Ishikawa (cell line): Measurements from ENCODE around the gene ZNF10.

ENCODE experiments used
- CEBPB ChIP-seq: IDR thresholded peaks from 2 replicates; pipeline ENCODE4 v1.6.1; 2012
- CREB1 ChIP-seq: IDR thresholded peaks from 2 replicates; pipeline ENCODE4 v1.6.1; 2012; ENCODE audit warnings: low read depth
- EGR1 ChIP-seq: IDR thresholded peaks from 2 replicates; pipeline ENCODE4 v1.6.1; 2012
- EP300 ChIP-seq: IDR thresholded peaks from 2 replicates; pipeline ENCODE4 v1.6.1; 2012; ENCODE audit warnings: borderline replicate concordance
- FOXM1 ChIP-seq: IDR thresholded peaks from 2 replicates; pipeline ENCODE4 v1.6.1; 2012; ENCODE audit warnings: low read depth, borderline replicate concordance
- NFIC ChIP-seq: IDR thresholded peaks from 2 replicates; pipeline ENCODE4 v1.6.1; 2012
- RAD21 ChIP-seq: IDR thresholded peaks from 2 replicates; pipeline ENCODE4 v1.6.1; 2012; ENCODE audit warnings: low read depth
- TAF1 ChIP-seq: IDR thresholded peaks from 2 replicates; pipeline ENCODE4 v1.6.1; 2012; ENCODE audit warnings: low read depth, mild to moderate bottlenecking
- TCF12 ChIP-seq: IDR thresholded peaks from 2 replicates; pipeline ENCODE4 v1.6.1; 2012; ENCODE audit warnings: low read depth
- TEAD4 ChIP-seq: IDR thresholded peaks from 2 replicates; pipeline ENCODE4 v1.6.1; 2012
- YY1 ChIP-seq: IDR thresholded peaks from 2 replicates; pipeline ENCODE4 v1.6.1; 2012; ENCODE audit warnings: low read depth
- ZBTB7A ChIP-seq: IDR thresholded peaks from 2 replicates; pipeline ENCODE4 v1.6.1; 2012; ENCODE audit warnings: low read depth
- TF ChIP-seq, protein P1 (sequence below): IDR thresholded peaks from 2 replicates; pipeline ENCODE4 v1.6.1; 2012
- TF ChIP-seq, protein P2 (sequence below): IDR thresholded peaks from 2 replicates; pipeline ENCODE4 v1.6.1; 2012; ENCODE audit warnings: low read depth, mild to moderate bottlenecking
- TF ChIP-seq, protein P3 (sequence below): IDR thresholded peaks from 2 replicates; pipeline ENCODE4 v1.6.1; 2012

Gene ZNF10

DNA sequence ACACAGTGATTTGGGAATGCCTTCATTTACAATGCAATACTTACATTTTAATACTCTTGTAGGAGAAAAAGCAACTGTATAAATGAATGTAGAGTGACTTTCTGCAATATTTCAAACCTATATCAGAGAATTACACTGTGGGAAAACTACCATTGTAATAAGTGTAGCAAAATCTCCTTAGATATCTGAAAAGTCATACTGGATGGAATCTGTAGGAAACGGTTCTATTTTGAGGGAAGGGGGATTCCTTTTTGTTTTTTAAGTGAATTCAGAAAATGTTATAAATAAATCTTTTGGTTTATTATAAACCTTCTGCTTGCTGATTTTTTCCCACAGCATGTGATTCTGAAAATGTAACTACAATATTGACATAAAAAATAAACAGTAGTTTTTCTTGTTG, 23.3 kb upstream of the ZNF10 start:
- no peak for TF ChIP-seq CREB1
- TF ChIP-seq ZBTB7A = no peak
- TF ChIP-seq EP300 = no peak
- TF ChIP-seq RAD21 = no peak
- no peak for TF ChIP-seq EGR1
- TF ChIP-seq, protein P1, sequence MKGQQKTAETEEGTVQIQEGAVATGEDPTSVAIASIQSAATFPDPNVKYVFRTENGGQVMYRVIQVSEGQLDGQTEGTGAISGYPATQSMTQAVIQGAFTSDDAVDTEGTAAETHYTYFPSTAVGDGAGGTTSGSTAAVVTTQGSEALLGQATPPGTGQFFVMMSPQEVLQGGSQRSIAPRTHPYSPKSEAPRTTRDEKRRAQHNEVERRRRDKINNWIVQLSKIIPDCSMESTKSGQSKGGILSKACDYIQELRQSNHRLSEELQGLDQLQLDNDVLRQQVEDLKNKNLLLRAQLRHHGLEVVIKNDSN = no peak
- TF ChIP-seq YY1 = no peak
- TF ChIP-seq, protein P2, sequence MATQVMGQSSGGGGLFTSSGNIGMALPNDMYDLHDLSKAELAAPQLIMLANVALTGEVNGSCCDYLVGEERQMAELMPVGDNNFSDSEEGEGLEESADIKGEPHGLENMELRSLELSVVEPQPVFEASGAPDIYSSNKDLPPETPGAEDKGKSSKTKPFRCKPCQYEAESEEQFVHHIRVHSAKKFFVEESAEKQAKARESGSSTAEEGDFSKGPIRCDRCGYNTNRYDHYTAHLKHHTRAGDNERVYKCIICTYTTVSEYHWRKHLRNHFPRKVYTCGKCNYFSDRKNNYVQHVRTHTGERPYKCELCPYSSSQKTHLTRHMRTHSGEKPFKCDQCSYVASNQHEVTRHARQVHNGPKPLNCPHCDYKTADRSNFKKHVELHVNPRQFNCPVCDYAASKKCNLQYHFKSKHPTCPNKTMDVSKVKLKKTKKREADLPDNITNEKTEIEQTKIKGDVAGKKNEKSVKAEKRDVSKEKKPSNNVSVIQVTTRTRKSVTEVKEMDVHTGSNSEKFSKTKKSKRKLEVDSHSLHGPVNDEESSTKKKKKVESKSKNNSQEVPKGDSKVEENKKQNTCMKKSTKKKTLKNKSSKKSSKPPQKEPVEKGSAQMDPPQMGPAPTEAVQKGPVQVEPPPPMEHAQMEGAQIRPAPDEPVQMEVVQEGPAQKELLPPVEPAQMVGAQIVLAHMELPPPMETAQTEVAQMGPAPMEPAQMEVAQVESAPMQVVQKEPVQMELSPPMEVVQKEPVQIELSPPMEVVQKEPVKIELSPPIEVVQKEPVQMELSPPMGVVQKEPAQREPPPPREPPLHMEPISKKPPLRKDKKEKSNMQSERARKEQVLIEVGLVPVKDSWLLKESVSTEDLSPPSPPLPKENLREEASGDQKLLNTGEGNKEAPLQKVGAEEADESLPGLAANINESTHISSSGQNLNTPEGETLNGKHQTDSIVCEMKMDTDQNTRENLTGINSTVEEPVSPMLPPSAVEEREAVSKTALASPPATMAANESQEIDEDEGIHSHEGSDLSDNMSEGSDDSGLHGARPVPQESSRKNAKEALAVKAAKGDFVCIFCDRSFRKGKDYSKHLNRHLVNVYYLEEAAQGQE = no peak
- no peak for TF ChIP-seq CEBPB
- TF ChIP-seq, protein P3, sequence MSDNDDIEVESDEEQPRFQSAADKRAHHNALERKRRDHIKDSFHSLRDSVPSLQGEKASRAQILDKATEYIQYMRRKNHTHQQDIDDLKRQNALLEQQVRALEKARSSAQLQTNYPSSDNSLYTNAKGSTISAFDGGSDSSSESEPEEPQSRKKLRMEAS = no peak
- no peak for TF ChIP-seq NFIC
- TF ChIP-seq TCF12 = no peak
- TF ChIP-seq FOXM1 = no peak
- TF ChIP-seq TEAD4 = no peak
- TF ChIP-seq TAF1 = no peak

DNA sequence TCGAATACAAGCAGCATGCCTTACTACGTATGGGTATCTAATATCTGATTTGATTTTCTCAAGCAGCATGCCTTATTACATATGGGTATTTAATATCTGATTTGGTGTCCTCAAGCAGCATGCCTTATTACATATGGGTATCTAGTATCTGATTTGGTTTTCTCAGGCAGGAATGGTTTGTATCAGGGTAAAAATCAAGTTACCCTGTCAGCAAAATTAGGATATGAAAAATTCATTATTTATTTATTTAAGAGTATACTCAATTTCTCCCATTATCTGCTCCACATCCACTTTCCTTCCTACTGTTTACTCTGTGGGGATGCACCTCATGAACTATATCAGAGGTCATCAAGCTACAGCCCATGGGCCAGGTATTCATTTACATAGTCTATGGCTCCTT, 22.3 kb upstream of the ZNF10 start:
- TF ChIP-seq ZBTB7A (no peak), TEAD4 (no peak), CREB1 (no peak), YY1 (no peak), FOXM1 (no peak), TAF1 (no peak), EGR1 (no peak), TCF12 (no peak), NFIC (no peak), EP300 (no peak)
- TF ChIP-seq, protein P2 = no peak
- TF ChIP-seq, protein P1 = no peak
- TF ChIP-seq, protein P3 = no peak

DNA sequence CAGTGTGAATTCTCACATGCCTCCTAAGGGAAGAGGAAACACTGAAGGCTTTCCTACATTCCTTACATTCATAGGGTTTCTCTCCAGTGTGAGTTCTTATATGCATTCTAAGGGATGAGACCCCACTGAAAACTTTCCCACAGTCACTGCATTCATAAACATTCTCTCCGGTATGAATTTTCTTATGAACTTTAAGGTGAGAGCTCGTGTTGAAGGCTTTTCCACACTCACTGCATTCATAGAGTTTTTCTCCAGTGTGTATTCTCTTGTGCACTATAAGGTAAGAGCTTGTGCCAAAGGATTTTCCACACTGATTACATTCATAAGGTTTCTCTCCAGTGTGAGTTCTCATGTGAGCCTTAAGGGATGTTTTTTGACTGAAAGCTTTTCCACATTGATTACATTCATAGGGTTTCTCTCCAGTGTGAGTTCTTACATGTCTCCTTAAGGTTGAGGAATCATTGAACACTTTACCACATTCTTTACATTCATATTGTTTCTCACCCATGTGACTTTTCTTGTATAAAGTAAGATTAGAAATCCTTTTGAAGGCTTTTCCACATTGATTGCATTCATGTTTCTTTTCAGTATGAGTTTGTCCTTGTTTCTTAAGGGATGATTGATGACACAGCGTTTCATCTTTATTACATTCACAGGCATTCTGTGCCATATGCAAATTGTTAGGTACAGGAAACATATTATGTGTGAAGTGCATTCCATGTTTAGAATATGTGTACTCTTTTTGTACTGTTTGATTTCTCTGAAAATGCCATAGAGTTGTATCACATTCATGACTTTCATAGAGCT, 9.8 kb upstream of the ZNF10 start:
- no peak for TF ChIP-seq EGR1
- no peak for TF ChIP-seq YY1
- TF ChIP-seq, protein P1 = no peak
- TF ChIP-seq FOXM1 = no peak
- TF ChIP-seq CREB1 = no peak
- TF ChIP-seq TAF1 = no peak
- no peak for TF ChIP-seq ZBTB7A
- no peak for TF ChIP-seq TEAD4
- no peak for TF ChIP-seq CEBPB
- TF ChIP-seq EP300 = no peak

DNA sequence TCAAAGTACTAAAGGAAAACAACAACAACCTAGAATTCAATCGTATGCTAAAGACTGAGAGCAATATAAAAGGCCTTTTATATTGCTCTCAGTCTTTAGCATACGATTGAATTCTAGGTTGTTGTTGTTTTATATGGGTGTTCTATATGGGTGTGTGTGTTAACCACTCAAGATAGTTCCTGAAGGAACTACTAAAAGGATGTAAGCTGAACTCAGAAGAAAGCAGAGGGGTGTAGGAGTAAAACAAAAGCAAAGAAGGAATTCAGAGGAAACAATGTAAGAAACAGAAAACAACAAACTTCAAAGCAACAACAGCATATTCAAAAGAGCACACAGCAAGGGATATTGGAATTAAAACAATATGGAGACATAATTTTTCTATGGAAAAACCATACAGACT, 5.8 kb upstream of the ZNF10 start:
- TF ChIP-seq RAD21 (no peak), TCF12 (no peak), EP300 (no peak), EGR1 (no peak), CREB1 (no peak), ZBTB7A (no peak), TEAD4 (no peak), TAF1 (no peak), YY1 (no peak), CEBPB (no peak)
- TF ChIP-seq, protein P1 = no peak
- TF ChIP-seq, protein P2 = no peak
